HFF-Myc (cell line): ENCODE measurements around the gene PMM2.
A peak's percentile ranks its signal among the peaks of the same experiment; 100 is the strongest.

Source experiments
- DNase-seq: peaks from one replicate; pipeline ENCODE4 v3.0.0-alpha.2; 2011; ENCODE audit warnings: low read depth; ENCODE audit errors: extremely low read depth
- H3K4me3 ChIP-seq: replicated peaks from 2 replicates; pipeline ENCODE4 v1.5.1; 2011; ENCODE audit warnings: low read depth, mild to moderate bottlenecking, control low read depth, low read length
- CTCF ChIP-seq: IDR thresholded peaks from 2 replicates; pipeline ENCODE4 v1.5.1; 2012; ENCODE audit warnings: mild to moderate bottlenecking, low read depth, low read length, control low read depth; ENCODE audit errors: missing control alignments

PMM2 gene

GRCh38 chr16:8863594-8864424, 66.2 kb downstream of the PMM2 start:
- TF ChIP-seq CTCF, result no peak
- no peak for DNase-seq
- H3K4me3 ChIP-seq, result no peak overlapping the region

DNA sequence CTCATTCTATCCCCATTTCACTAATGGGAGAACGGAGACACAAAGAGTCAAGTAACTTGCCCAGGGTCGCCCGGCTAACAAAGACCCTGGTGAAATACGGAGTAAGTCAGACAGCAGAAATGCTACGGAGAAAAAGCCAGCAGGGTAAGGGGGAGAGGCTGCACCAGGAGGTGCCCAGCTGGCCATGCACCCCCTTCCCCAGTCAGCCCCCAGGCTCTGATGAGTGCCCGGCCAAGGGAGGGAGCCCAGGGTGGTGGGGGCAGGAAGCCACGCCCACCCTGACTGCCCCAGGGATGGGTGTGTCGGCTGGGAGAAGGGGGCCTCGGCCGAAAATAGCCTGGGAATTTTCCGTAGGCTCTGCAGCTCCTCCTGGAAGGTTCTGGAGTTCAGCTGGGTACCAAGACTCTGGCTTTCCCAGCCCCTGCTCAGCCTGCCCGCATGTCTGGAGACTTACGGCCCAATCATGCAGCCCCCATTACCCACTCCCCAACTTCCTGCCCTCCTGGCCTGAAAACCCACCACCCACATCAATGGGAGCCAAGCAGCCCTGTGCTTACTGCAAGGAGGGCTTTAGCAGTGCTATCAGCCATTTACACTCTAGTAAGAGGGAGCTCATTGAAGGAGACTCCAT, 67.0 kb downstream of the PMM2 start:
- no peak for TF ChIP-seq CTCF
- H3K4me3 ChIP-seq, result no peak overlapping the region
- DNase-seq, result no peak

DNA sequence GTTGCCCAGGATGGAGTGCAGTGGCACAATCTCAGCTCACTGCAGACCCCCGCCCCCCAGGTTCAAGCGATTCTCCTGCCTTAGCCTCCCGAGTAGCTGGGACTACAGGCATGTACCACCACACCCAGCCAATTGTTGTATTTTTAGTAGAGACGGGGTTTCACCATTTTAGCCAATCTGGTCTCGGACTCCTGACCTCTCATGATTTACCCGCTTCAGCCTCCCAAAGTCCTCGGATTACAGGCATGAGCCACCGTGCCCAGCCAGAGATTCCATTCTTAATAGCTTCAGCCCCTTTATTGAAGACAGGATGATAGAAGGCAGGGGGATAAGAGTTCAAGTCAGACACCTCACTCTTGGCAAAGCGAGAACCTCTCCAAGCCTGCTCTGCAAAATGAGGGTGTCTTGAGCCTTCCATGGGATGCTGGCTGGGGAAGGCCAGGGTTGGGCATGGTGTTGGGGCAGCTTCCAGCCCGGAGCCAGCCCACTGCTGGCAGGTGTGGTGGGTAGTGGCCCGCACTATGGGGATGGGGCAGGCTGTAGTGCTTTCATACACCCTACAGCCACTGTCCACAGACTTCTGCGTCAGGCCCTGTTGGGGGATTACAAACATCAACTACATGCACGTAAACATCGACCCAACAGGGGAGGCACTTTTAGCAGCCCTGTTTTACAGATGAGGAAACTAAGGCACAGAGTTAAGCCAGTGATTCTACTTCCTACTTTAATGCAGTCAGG, 67.7 kb downstream of the PMM2 start:
- TF ChIP-seq CTCF, result no peak
- no peak overlapping the region for H3K4me3 ChIP-seq
- DNase-seq, result no peak

- no peak for TF ChIP-seq CTCF
- no peak for DNase-seq
- H3K4me3 ChIP-seq, result peak overlapping the region; percentile 56
These were observed 68.7 kb downstream of the PMM2 start for GRCh38 chr16:8866118-8866883.

DNA sequence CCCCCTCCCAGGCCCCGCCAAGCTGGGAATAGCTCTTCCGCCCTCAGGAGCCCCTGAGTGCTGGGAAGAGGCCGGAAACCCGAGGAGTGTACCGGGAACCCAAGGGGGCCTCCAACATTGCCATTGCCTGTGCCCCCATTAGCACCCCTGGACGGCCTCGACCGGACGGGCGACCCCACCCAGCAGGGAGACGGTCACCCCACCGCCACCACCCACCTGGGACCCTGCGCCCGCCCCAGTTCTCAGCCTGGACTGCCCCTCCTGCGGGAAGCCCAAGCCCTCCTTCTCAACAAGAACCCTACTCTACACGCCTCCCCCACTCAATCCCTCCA, 69.2 kb downstream of the PMM2 start:
- H3K4me3 ChIP-seq, result peak overlapping the region; percentile 56
- no peak for TF ChIP-seq CTCF
- no peak for DNase-seq

GRCh38 chr16:8867216-8867931, 69.7 kb downstream of the PMM2 start:
- peak overlapping the region; percentile 56 for H3K4me3 ChIP-seq
- no peak for DNase-seq
- TF ChIP-seq CTCF, result no peak
